GM12892 (cell line): ENCODE measurements around the gene GREB1.

Source experiments
- POLR2A ChIP-seq: IDR thresholded peaks from 2 replicates; pipeline ENCODE4 v1.6.1; 2011; ENCODE audit warnings: low read depth, low read length, control low read depth
- POLR2AphosphoS5 ChIP-seq: IDR thresholded peaks from 2 replicates; pipeline ENCODE4 v1.6.1; 2011; ENCODE audit warnings: low read depth, low read length, control low read depth

DNA sequence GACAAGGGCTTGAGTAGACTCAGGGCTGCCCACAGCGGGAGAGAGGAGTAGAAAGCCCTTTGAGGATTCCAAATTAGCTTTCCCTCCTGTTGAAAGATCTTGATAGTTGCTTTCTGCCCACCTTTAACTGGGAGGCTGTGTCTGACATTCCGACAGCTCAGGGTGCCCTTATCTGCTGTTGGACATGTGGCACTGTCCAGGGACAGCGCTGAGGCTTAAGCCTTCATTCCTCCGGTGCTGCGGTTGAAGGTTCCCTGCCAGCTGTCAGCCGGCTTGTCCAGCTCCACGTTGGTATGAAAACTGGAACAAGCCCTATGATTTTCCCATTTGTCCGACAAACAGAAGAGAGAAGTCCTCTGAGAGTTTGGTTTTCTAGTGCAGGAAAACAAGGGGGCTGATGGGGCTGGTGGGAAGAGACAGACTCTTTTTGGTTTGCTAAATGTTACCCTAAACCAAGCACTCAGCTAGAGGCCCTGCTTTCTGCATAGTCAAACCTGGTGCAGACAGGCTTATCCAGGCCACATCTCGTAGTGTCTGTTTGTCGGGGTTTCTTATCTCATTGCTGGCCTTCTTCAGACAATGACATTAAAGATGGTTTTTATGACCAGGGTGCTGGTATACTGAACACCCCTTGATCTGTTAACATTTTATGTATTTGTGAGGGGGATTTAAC is 24.5 kb downstream of the GREB1 start:
- no peak for TF ChIP-seq POLR2A
- no peak for TF ChIP-seq POLR2AphosphoS5
